GM20000 (cell line): ENCODE measurements around the gene PARD6G.

Experiments used
- DNase-seq: peaks from one replicate; pipeline ENCODE4 v3.0.0; 2012; ENCODE audit warnings: low spot score
- CTCF ChIP-seq: IDR thresholded peaks from 2 replicates; pipeline ENCODE4 v1.5.1; 2012; ENCODE audit warnings: mild to moderate bottlenecking, control low read depth; ENCODE audit errors: extremely low read depth, missing control alignments

Gene PARD6G

GRCh38 chr18:80107426-80107825, 139.9 kb downstream of the PARD6G start:
- no peak for TF ChIP-seq CTCF
- DNase-seq = no peak
